ENCODE data around the gene UTP4. TPM values are rescaled to one million over a fixed set of nuclear protein-coding genes. Genes with fewer than 3 reads are reported as not detected.

UTP4 gene
- total RNA-seq, 6 donors from 2014 or later = 10.9 to 38.8 (median 28.4) TPM

- Histone ChIP-seq H3K27me3 (no peaks in the 10 kb centered on the region), H3K4me3 (peak overlapping the region in 1 of 4 donors; percentile 83), H3K4me1 (peaks cover 39 to 53% (median 46%) of the 10 kb centered on the region in 4 donors), H3K9me3 (no peaks in the 10 kb centered on the region), H3K36me3 (no peaks in the 10 kb centered on the region), H3K27ac (peak overlapping the region in 1 of 4 donors; percentile 11)
- DNase-seq = no peak
- 48 to 57% methylated on average over 2 of the region's 2 CpGs for WGBS, 2 donors
- no peak for ATAC-seq (ENCODE audit: low FRiP score in 2 of 2)
- no peak for TF ChIP-seq CTCF (IDR thresholded peaks at IDR 0.05)
- TF ChIP-seq EP300 (IDR thresholded peaks at IDR 0.05) = no peak
- TF ChIP-seq POLR2AphosphoS5 (IDR thresholded peaks at IDR 0.05) = no peak
- no peak for TF ChIP-seq POLR2A (IDR thresholded peaks at IDR 0.05)
Observed at GRCh38 chr16:69190046-69190588, 57.7 kb downstream of the UTP4 start.

- peaks cover 39 to 55% (median 49%) of the 10 kb centered on the region in 4 donors for H3K4me1 ChIP-seq
- 54 to 79% methylated on average over 3 of the region's 3 CpGs for WGBS, 2 donors
- ATAC-seq (ENCODE audit: low FRiP score in 2 of 2) (no peak), DNase-seq (no peak)
- H3K36me3 ChIP-seq = no peaks in the 10 kb centered on the region
- no peak overlapping the region for H3K4me3 ChIP-seq
- H3K9me3 ChIP-seq = no peaks in the 10 kb centered on the region
- no peaks in the 10 kb centered on the region for H3K27me3 ChIP-seq
- H3K27ac ChIP-seq = peak overlapping the region in 1 of 4 donors; percentile 11
- no peak for TF ChIP-seq EP300 (IDR thresholded peaks at IDR 0.05)
- no peak for TF ChIP-seq CTCF (IDR thresholded peaks at IDR 0.05)
- TF ChIP-seq POLR2AphosphoS5 (IDR thresholded peaks at IDR 0.05) = no peak
- no peak for TF ChIP-seq POLR2A (IDR thresholded peaks at IDR 0.05)
Observed at GRCh38 chr16:69190598-69190997, 58.1 kb downstream of the UTP4 start.

- TF ChIP-seq CTCF (IDR thresholded peaks at IDR 0.05) (no peak), EP300 (IDR thresholded peaks at IDR 0.05) (no peak), POLR2A (IDR thresholded peaks at IDR 0.05) (no peak), POLR2AphosphoS5 (IDR thresholded peaks at IDR 0.05) (no peak)
- H3K4me1 ChIP-seq = peaks cover 37 to 56% (median 48%) of the 10 kb centered on the region in 4 donors
- H3K36me3 ChIP-seq = no peaks in the 10 kb centered on the region
- peak overlapping the region in 1 of 4 donors; percentile 11 for H3K27ac ChIP-seq
- ATAC-seq (ENCODE audit: low FRiP score in 2 of 2) = no peak
- DNase-seq = no peak
- H3K9me3 ChIP-seq = no peaks in the 10 kb centered on the region
- no peaks in the 10 kb centered on the region for H3K27me3 ChIP-seq
- 95 to 96% methylated on average over 2 of the region's 2 CpGs for WGBS, 2 donors
- H3K4me3 ChIP-seq = no peak overlapping the region
Observed at GRCh38 chr16:69191136-69191535, 58.7 kb downstream of the UTP4 start.

GRCh38 chr16:69193855-69194254 lies 61.4 kb downstream of the UTP4 start:
- DNase-seq = no peak
- no peaks in the 10 kb centered on the region for H3K9me3 ChIP-seq
- H3K4me3 ChIP-seq = no peak overlapping the region
- H3K27ac ChIP-seq = no peak overlapping the region
- no peaks in the 10 kb centered on the region for H3K36me3 ChIP-seq
- ATAC-seq (ENCODE audit: low FRiP score in 2 of 2) = no peak
- peaks cover 27 to 49% (median 40%) of the 10 kb centered on the region in 4 donors for H3K4me1 ChIP-seq
- TF ChIP-seq POLR2A (IDR thresholded peaks at IDR 0.05) (no peak), POLR2AphosphoS5 (IDR thresholded peaks at IDR 0.05) (no peak), EP300 (IDR thresholded peaks at IDR 0.05) (no peak), CTCF (IDR thresholded peaks at IDR 0.05) (no peak)
- H3K27me3 ChIP-seq = no peaks in the 10 kb centered on the region

- Histone ChIP-seq H3K27me3 (no peaks in the 10 kb centered on the region), H3K27ac (no peak overlapping the region), H3K36me3 (no peaks in the 10 kb centered on the region), H3K4me1 (peaks cover 21 to 43% (median 38%) of the 10 kb centered on the region in 4 donors), H3K9me3 (no peaks in the 10 kb centered on the region), H3K4me3 (no peak overlapping the region)
- DNase-seq (no peak), ATAC-seq (ENCODE audit: low FRiP score in 2 of 2) (peak in 1 of 2 donors; percentile 40)
- no peak for TF ChIP-seq POLR2A (IDR thresholded peaks at IDR 0.05)
- no peak for TF ChIP-seq EP300 (IDR thresholded peaks at IDR 0.05)
- TF ChIP-seq POLR2AphosphoS5 (IDR thresholded peaks at IDR 0.05) = no peak
- no peak for TF ChIP-seq CTCF (IDR thresholded peaks at IDR 0.05)
Observed at GRCh38 chr16:69194488-69194887, 62.0 kb downstream of the UTP4 start.
